Liver (tissue), 9 donors: ENCODE data around the gene MFAP5. TPM values are rescaled to one million over a fixed set of nuclear protein-coding genes. Genes with fewer than 3 reads are reported as not detected.

Experiments
- DNase-seq: peaks from one replicate; pipeline ENCODE4 v3.0.0-alpha.2; 2017; ENCODE audit warnings: low spot score
- H3K27ac ChIP-seq, 2 donors: one replicate each; pipeline ENCODE4 v1.7.0; 2013; ENCODE audit warnings: inconsistent platforms in 2 of 2, low read length in 2 of 2, control low read depth in 1 of 2, low read depth in 1 of 2, mild to moderate bottlenecking in 1 of 2
- H3K27me3 ChIP-seq, 4 donors: one replicate each; pipeline versions ENCODE4 v1.6.1 to v1.7.0; 2013; ENCODE audit warnings: low read length in 3 of 4, inconsistent platforms in 1 of 4, mild to moderate bottlenecking in 1 of 4, moderate library complexity in 1 of 4; ENCODE audit not compliant: control insufficient read depth in 4 of 4, insufficient read depth in 4 of 4
- H3K36me3 ChIP-seq, 4 donors: one replicate each; pipeline versions ENCODE4 v1.6.1 to v1.7.0; 2013; ENCODE audit warnings: low read length in 3 of 4, mild to moderate bottlenecking in 3 of 4, low read depth in 1 of 4, moderate library complexity in 1 of 4; ENCODE audit not compliant: control insufficient read depth in 4 of 4, insufficient read depth in 3 of 4
- H3K4me1 ChIP-seq, 4 donors: one replicate each; pipeline versions ENCODE4 v1.6.1 to v1.7.0; 2013; ENCODE audit warnings: low read length in 3 of 4, mild to moderate bottlenecking in 3 of 4, moderate library complexity in 1 of 4; ENCODE audit not compliant: control insufficient read depth in 4 of 4, insufficient read depth in 4 of 4
- H3K4me3 ChIP-seq, 3 donors: one replicate each; pipeline versions ENCODE4 v1.6.1 to v1.7.0; 2013; ENCODE audit warnings: low read length in 3 of 3, control low read depth in 1 of 3, low read depth in 1 of 3, mild to moderate bottlenecking in 1 of 3
- H3K9ac ChIP-seq, 2 donors: one replicate each; pipeline ENCODE4 v1.7.0; 2013; ENCODE audit warnings: low read length in 2 of 2, mild to moderate bottlenecking in 2 of 2, moderate library complexity in 2 of 2, control low read depth in 1 of 2, low read depth in 1 of 2
- H3K9me3 ChIP-seq, 4 donors: one replicate each; pipeline versions ENCODE4 v1.6.1 to v1.7.0; 2013; ENCODE audit warnings: low read length in 3 of 4; ENCODE audit not compliant: control insufficient read depth in 4 of 4
- ATF3 ChIP-seq: IDR thresholded peaks from 2 replicates; pipeline ENCODE4 v1.6.1; 2016; ENCODE audit warnings: antibody characterized with exemption
- FOXA2 ChIP-seq: IDR thresholded peaks from 2 replicates; pipeline ENCODE4 v1.6.1; 2016; ENCODE audit warnings: antibody characterized with exemption
- HNF4G ChIP-seq: IDR thresholded peaks from 2 replicates; pipeline ENCODE4 v1.6.1; 2016; ENCODE audit warnings: antibody characterized with exemption
- JUND ChIP-seq, 2 donors: IDR thresholded peaks; 2 replicates each; pipeline ENCODE4 v1.6.1; 2016; ENCODE audit warnings: antibody characterized with exemption in 2 of 2
- MAX ChIP-seq: IDR thresholded peaks from 2 replicates; pipeline ENCODE4 v1.6.1; 2016; ENCODE audit warnings: antibody characterized with exemption
- NR2F2 ChIP-seq: IDR thresholded peaks from 2 replicates; pipeline ENCODE4 v1.6.1; 2016; ENCODE audit warnings: antibody characterized with exemption
- RAD21 ChIP-seq, 2 donors: IDR thresholded peaks; 2 replicates each; pipeline ENCODE4 v1.6.1; 2016; ENCODE audit warnings: antibody characterized with exemption in 2 of 2, mild to moderate bottlenecking in 2 of 2
- RXRA ChIP-seq, 2 donors: IDR thresholded peaks; 2 replicates each; pipeline ENCODE4 v1.6.1; 2017 to 2018; ENCODE audit warnings: antibody characterized with exemption in 2 of 2, mild to moderate bottlenecking in 1 of 2
- YY1 ChIP-seq: IDR thresholded peaks from 2 replicates; pipeline ENCODE4 v1.6.1; 2016; ENCODE audit warnings: antibody characterized with exemption, mild to moderate bottlenecking
- ZBTB33 ChIP-seq: IDR thresholded peaks from 2 replicates; pipeline ENCODE4 v1.6.1; 2016; ENCODE audit warnings: antibody characterized with exemption
- WGBS: extraction: QIAGEN DNeasy Blood & Tissue Kit; methylation state at CpG from one replicate; pipeline ENCODE4 v1.1.7; 2013; 5-methylcytosine and 5-hydroxymethylcytosine counted together
- polyA plus RNA-seq, 2 donors: library from polyadenylated mRNA; stranded (reverse) in 1 of 2; unstranded in 1 of 2; fragments of 200-250 nt in 1 of 2; fragments of >200 nt in 1 of 2; fragmentation: Nextera tagmentation in 1 of 2; extraction: Ambion mirVana in 1 of 2; gene quantifications; one replicate each; pipeline versions ENCODE4 v1.2.1 to v1.2.3, GENCODE V29; 2013 to 2015
- total RNA-seq, 2 donors: library from RNA; depleted of rRNA; stranded (reverse); fragments of >200 nt; gene quantifications; one replicate each; pipeline ENCODE4 v1.2.3, GENCODE V29; 2014
- donor health status: healthy.
- donor health status: healthy.
- donor health status: healthy.
- donor health status: healthy.
- donor health status: healthy.

Gene MFAP5
- total and polyA plus RNA-seq, 4 donors: 0.20 to 0.42 TPM; not detected in 2

GRCh38 chr12:8698879-8699278 is 36.3 kb upstream of the MFAP5 start:
- no peaks in the 10 kb centered on the region for H3K9me3 ChIP-seq
- TF ChIP-seq ZBTB33 (no peak), YY1 (no peak), JUND (IDR thresholded peaks at IDR 0.05) (no peak), RAD21 (IDR thresholded peaks at IDR 0.05) (no peak), HNF4G (no peak), RXRA (IDR thresholded peaks at IDR 0.05) (no peak), MAX (no peak), NR2F2 (no peak)
- no peak overlapping the region for H3K27ac ChIP-seq
- H3K36me3 ChIP-seq: no peaks in the 10 kb centered on the region
- H3K4me3 ChIP-seq: peak overlapping the region; percentile 49 to 75 (median 75)
- 70% methylated on average over 2 of the region's 2 CpGs for WGBS
- H3K27me3 ChIP-seq: no peaks in the 10 kb centered on the region
- DNase-seq: no peak
- H3K9ac ChIP-seq: peak overlapping the region in 1 of 2 donors; percentile 13
- peaks cover 9 to 15% (median 11%) of the 10 kb centered on the region in 4 donors for H3K4me1 ChIP-seq

- peak; percentile 61 for DNase-seq
- Histone ChIP-seq H3K9ac (no peak overlapping the region), H3K27ac (peak overlapping the region; percentile 45 to 55), H3K9me3 (no peaks in the 10 kb centered on the region), H3K4me1 (peaks cover 9 to 15% (median 11%) of the 10 kb centered on the region in 4 donors), H3K36me3 (no peaks in the 10 kb centered on the region), H3K27me3 (no peaks in the 10 kb centered on the region), H3K4me3 (peak overlapping the region; percentile 49 to 75 (median 75))
- TF ChIP-seq ATF3 (no peak), HNF4G (no peak), ZBTB33 (no peak), FOXA2 (no peak), JUND (IDR thresholded peaks at IDR 0.05) (no peak)
- WGBS: under 1% methylated on average over 85 of the region's 85 CpGs
Measured at GRCh38 chr12:8698132-8698851, 35.7 kb upstream of the MFAP5 start.

GRCh38 chr12:8697476-8698131 is 35.0 kb upstream of the MFAP5 start, which contains the start of gene RIMKLB:
TSS of gene RIMKLB (plus strand) at chr12:8697991. CDS start at chr12:8713867, 15,876 bp downstream.
- 1% methylated on average over 88 of the region's 88 CpGs for WGBS
- TF ChIP-seq ZBTB33 (peak; percentile 43), YY1 (no peak)
- peak; percentile 74 for DNase-seq
- Histone ChIP-seq H3K27me3 (no peaks in the 10 kb centered on the region), H3K36me3 (no peaks in the 10 kb centered on the region), H3K4me3 (peak within 1 kb of the TSS; percentile 67 to 75 (median 75)), H3K9ac (peak within 1 kb of the TSS; percentile 14 to 52), H3K27ac (peak within 1 kb of the TSS; percentile 73 to 76), H3K4me1 (peaks cover 9 to 15% (median 11%) of the 10 kb centered on the region in 4 donors), H3K9me3 (no peaks in the 10 kb centered on the region)
